Measurements from ENCODE around the gene VWA5B1.
A peak's percentile ranks its signal among the peaks of the same experiment; 100 is the strongest.

Gene VWA5B1

DNA sequence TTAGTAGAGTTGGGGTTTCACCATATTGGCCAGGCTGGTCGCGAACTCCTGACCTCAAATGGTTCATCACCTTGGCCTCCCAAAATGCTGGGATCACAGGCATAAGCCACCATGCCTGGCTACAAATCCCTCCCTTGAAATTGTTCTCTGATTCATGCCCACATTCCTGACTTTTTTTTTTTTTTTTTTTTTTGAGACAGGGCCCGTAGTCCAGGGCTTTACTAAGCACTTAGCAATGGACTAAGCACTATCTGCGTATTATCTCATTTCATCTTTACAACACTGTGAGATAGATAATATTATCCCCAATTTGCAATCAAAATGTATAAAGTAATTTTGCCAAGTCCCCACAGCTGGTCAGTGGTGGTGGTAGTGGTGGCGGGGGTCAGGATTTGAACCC lies 58.9 kb downstream of the VWA5B1 start:
- no peak for DNase-seq (ENCODE audit: low spot score)

DNA sequence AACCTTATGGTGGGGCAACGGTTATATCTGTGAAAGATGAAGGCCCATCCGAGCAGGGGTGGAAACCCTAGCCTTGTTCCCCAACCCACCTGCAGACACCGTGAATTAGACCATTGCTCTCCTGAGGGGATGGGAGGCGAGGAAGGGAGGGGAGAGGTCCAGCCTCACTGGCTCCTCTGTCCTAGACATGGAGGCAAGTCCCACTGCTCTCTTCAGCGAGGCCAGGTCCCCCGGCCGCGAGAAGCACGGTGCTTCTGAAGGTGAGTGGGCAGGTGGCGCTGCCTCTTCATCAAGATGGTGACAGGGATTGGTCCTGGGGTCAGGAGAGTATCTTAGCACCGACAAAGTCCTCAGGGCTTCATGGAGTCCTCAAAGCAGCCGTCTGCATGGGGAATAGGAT lies 59.3 kb downstream of the VWA5B1 start:
- no peak for DNase-seq (ENCODE audit: low spot score)

DNA sequence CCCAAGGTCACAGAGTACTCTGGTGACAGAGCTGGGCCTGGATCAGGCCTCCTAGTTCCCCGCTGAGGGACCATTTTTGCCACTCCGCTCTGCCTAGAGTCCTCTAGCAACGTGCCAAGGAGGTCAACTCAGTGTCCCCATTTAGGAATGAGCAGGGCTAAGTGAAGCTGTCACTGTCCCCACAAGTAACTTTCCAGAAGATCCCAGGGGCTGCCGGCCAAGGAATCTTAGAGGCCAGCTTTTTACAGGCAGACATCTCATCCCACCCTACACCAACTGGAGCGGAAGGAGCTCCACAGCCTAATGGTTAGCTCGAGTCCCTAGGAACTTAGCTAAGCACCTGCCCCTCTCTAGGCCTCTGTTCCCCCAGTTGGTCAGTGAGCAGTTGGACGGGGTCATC lies 59.7 kb downstream of the VWA5B1 start:
- DNase-seq (ENCODE audit: low spot score): no peak

DNA sequence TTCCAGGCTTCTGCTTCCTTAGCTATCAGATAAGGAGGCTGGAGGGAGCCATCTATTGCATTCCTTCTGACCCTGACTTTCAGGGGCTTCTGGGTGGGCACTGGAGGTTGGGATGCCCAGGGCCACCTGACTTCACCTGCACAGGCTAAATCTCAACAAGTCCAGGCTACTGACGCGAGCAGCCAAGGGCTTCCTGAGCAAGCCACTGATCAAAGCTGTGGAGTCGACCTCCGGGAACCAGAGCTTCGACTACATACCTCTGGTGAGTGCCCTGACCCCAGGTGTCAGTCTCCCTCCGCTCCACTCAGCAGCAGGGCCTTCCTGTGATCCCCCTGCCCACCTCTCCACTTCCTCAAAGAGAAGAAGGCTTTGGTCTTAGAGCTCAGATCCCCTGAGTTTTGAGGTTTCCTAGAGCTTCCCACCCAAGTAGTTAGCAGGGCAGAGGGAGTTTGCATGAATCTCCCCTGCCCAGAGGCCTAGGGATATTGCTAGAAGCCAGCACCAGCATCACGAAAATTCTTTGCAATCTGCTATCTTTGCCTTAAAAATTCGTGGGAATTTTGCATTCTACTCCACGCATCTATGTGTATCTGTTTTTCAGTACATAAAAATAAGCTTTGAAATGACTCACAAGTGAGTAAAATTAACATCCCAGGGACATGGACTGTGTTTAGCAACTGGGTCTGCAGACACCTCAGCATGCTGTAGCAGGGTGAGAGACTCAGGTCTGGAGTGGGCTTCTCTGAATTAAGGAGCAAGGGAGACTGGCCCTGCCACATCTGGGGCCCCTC lies 61.4 kb downstream of the VWA5B1 start:
- no peak for DNase-seq (ENCODE audit: low spot score)

DNA sequence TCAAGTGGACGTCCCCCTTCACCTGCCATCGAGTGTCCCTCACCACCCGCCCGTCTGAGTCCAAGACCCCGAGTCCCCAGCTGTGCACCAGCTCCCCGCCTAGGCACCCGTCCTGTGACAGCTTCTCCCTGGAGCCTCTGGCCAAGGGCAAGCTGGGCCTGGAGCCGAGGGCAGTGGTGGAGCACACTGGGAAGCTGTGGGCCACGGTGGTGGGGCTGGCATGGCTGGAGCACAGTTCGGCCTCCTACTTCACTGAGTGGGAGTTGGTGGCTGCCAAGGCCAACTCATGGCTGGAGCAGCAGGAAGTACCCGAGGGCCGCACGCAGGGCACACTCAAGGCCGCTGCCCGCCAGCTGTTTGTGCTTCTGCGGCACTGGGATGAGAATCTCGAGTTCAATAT lies 63.2 kb downstream of the VWA5B1 start:
- DNase-seq (ENCODE audit: low spot score): no peak

DNA sequence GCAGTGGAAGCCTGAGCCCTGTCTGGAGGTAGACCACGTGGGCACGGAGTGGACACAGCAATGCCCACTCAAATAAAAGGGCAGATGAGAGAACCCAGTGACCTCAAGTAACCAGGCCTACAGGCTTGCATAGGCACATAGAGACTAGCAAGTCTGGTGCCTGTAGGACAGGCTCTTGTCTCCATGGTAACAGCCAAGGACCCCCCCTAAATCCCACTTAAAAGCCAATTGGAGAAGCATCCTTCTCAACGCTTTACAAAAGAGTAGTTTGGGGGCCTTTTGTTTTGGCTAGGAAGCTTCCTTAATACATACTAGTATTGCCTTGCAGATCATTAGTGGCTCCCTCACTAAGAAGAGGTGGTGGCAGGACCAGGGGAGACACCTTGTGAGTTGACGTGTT lies 63.9 kb downstream of the VWA5B1 start:
- no peak for DNase-seq (ENCODE audit: low spot score)

DNA sequence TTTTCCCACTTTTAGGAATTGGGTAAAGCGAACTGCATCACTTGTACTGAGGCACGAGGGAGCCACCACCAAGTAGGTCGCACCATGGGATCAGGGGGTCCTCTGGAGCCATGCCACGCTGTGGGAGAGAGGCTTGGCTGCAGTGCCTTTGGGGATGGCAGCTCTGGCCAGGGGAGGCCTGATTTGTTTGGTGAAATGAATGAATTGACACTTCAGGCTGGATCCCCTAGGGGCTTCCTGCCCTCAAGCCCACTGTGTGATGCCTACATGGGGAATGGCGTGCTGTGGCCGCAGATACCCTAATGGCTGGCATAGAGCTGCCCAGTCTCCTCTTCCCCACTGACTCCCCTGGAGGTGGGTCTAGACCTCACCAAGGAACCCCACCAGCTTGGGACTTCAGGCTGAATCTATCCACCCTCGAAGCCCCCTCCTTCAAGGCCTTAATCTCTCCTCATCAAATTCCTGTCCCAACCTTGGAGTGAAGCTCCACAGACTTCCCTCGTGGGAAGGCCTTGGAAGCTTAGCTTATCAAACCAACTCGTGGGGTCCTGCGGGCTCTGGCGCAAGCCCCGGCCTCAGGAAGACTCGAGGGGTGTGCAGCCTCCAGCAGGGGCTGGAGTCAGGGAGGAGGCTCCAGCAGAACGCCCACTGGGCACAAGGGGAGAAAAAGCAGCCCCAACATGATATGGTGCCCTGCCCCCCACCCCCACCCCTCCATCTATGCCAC lies 64.6 kb downstream of the VWA5B1 start:
- no peak for DNase-seq (ENCODE audit: low spot score)

DNA sequence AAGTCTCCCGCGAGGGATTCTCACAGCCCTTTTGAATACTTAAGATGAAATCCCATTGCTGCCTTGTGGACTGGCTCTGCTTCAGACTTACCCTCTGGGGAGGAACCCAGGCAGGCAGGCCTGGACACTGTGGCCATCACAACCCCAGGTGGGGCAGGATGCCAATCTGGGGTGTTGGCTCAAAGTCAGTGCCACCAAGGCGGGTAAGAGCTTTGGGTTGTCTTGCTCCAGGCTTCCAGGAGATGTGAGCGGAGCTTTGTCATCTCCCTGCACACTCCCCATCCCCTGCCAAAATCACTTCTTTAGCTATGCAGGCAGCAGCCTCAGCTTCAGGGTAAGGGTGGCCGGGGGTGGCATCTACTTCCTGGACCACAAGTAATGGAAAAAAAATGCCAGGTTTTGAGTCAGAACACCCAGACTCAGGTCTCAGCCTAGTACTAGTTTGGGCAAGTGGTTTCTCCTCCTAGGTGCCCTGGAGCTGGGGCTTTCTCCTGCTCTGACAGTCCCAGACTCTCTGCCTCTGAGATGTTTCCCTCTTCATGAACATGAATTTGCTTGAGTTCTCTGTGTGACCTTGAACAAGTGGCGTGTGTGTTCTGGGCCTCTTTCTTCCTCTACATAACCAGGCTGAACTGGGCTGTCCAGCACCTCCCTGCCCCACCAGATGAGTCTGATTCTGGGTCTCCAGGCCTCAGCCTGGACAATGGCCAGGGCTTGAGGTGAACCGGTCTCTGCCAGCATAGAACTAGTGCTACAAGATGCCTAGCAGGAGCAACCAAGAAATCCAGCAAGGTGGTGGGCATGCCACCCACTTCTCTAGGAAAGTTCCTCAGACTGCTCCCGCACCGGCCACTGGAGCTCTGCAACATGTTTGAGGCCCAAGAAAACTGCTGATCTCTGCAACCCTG lies 65.4 kb downstream of the VWA5B1 start:
- no peak for DNase-seq (ENCODE audit: low spot score)

DNA sequence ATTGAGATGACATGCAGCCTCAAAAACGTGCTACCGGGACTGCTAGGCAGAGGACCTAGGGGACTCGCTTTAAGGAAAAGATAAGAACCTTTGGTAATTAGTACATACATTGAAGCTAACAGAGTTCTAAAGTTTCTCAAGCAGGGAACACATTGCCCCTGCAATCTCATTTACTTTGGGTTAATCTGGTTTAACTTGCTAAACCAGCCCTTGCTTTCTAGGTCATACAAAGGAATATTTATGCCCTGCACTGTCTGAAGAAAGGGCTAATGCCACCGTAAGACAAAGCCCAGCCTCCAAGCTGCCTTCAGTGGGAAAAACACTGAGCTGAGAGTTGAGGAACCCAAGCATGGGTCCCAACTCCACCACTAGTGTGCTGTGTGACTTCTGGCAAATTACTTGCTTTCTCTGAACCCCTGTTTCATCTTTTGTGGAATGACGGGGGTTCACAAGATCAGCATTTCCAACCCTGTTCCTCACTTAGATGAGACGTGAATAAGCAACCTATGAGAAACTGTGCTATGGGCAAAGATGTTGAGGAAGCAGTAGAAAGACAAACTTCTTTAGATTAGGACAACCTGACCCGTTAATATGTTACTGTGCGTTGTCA lies 66.3 kb downstream of the VWA5B1 start:
- no peak for DNase-seq (ENCODE audit: low spot score)

DNA sequence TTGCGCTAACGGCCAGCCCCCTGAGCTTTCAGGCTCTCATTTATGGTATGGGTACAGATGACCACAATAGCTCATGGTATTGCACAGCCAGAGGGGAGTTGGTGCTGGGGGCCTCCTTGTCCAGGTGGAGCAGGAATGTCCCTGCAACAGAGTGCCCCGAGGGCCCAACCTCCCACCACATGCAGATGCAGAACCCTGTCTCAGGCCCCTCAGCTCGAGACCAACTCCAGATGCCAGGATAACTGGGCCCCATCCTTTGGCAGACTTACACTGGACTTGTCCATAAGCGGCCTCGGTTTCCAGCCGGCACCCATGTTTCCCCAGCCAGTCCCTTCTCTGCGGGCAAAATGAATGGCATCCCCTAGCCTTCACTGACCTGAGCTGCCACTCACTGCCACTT lies 67.1 kb downstream of the VWA5B1 start:
- no peak for DNase-seq (ENCODE audit: low spot score)

DNA sequence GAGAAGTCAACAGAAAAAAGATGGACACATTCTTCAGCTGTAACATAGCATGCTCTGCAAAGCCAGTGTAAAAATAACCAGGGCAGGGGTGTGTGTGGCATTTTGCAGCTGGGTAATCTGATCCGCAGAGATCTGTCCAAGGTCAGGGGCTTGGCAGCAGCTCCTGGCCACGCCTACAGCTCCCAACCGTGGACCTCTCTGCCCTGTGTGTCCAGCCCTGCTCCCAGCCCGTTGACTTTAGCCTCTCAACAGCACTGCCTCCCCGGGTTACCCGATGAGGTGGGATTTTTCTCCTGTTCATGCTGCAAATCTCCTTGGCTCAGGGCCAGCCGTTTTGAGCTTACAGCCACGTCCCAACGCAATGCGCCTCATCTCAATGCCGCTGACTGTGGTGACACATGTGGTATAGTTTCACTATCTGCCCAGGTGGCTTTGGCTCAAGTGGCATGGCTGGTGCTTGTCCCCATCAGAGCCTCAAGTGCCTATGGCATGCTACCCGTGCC lies 68.1 kb downstream of the VWA5B1 start:
- peak; percentile 58 for DNase-seq (ENCODE audit: low spot score)

DNA sequence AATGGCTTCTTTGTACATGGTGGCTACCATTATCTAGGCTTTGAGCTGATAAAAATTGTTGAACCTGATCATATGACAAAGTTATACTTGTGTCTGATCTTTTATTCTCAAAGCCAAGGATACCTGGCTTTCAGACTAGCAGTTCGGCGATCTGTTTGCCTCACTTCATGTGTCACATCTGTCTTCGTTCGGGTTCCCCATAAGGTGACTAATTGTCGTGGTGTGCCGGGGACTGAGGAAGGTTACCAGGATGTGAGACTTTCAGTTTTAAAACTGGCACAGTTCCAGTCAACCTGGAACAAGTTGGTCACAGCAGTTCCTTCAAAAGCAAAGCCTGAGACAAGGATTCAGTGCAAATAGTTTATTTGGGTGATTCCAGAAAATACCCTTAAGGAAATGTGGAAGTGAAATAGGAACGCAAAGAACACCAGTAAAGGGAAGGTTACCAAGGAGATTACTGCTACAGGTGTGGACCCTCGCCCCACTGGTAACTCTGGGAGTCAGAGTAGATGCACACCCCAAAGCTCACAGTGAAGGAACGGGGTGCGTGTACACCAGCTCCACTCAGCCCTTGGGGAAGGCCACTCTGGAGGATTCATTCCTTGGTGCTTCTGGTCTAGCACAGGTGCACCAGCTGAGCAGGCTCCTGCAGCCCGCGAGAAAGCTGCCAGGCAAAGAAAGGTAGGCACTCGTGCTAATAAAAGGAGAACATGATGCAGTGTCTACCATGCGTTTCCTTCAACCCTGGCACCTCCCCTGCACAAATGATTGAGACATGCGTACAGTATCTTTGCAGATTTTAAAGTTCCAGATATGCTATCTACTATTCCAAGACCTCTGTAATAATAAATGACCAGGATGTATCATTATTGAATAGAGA lies 69.0 kb downstream of the VWA5B1 start:
- peak; percentile 52 for DNase-seq (ENCODE audit: low spot score)

DNA sequence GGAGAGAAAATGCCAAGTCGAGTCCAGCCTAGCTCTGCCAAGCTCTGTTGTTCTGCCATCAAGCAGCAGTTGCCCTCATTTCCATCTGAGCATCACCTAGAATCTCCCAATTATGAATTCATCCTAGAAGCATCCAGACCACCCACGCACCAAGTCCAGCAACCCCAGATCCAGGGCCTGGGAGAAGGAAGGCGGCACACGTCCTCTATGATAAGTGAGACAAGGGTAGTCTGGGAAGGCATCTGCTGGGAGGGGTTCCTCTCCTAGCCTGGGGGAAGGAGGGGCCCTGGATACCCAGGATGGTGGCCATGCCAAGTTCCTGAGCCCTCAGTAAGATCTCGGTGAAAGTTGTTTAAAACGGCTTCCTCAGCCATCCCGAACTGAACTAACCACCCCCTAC lies 70.7 kb downstream of the VWA5B1 start:
- DNase-seq (ENCODE audit: low spot score): no peak

DNA sequence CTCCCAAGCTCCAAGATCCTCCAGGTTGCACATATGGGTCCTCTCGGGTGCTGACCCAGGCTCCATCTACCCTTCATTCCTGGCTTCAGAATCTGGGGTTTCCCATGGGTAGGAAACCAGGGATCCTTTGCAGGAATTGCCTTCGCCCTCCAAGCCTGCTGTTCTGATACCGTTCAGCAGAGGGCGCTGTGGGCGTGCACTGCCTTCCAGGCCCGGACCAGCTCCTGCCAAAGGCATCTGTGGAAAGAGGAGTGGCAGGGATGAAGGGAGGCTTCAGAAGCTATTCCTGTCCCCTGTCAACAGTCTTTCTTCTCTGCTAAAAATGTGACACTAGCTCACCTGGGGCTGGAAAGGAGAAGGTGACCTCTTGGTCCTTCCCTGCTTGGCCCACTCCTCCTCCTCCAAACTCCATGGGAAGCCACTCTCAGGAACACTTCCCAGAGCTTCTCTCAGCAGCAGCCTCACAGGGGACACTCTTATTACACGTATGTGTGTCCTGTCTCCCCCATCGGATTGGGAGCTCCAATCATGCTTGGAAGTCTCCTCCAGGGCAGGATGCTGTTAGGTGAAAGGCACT lies 71.2 kb downstream of the VWA5B1 start:
- DNase-seq (ENCODE audit: low spot score): peak; percentile 49

DNA sequence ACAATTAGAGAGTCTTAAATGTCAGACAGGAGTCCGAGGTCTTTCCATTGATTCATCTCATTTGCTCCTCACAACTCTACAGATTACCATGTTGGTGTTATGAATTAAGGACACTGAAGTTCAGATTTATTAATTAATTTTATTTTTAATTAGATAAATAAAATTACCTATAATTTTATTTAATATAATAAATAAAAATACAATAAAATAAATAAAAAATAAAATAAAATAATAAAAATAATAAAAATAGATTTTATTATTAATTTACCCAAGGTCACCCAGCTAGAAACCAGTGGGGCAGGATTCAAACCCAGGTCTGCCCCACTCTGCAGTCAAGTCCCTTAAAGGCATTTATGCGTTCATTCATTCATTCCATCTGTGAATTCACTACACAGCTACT lies 72.2 kb downstream of the VWA5B1 start:
- no peak for DNase-seq (ENCODE audit: low spot score)

DNA sequence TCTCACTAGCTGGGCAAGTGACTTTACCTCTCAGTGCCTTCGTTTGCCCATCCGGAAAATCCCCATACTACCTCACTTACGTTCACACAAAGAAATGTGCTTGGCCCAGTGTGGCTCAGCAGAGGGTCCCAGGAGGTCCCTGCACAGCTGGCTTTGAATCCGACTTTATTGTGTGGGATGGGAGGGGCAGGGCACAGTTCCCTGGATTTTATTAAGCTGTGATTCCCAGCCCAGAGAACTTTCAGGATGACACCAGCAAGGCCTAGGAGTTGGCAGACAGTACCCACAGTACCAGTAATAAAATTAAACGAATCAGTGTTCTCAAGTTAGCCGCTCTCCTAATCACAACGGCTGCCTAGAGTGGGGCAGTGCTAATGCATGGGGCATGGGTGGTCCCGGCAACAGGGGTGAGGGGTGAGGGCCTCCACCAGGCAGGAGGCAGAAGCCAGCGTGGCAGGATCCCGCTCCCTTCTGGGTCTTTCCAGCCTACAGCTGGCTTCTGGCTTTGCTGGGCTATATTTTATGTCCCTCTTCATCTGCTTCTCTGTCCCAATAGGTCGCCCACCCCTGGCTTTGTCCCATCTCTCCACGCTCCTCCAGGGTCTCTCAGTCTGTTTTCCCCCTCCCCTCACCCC lies 74.9 kb downstream of the VWA5B1 start:
- no peak for DNase-seq (ENCODE audit: low spot score)

DNA sequence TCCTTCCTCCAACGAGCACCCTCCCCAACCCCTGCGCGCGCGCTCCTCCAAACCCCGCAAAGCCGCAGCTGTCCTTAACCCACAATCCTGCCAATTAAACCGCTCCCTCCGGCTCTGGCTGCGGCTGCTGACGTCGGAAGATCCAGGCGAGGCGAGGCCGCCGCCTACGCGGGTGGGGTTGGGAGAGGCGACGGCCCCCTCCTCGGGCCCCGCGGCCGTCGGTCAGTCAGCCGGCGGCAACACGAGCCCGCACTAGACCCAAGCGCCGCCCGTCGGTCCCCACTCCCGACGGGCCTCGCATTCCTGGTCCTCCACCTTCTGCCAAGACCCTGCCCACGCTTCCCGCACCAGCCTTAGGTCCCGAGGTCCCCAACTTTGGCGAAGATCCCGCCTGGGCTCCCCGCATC lies 75.4 kb downstream of the VWA5B1 start:
- DNase-seq (ENCODE audit: low spot score): no peak

DNA sequence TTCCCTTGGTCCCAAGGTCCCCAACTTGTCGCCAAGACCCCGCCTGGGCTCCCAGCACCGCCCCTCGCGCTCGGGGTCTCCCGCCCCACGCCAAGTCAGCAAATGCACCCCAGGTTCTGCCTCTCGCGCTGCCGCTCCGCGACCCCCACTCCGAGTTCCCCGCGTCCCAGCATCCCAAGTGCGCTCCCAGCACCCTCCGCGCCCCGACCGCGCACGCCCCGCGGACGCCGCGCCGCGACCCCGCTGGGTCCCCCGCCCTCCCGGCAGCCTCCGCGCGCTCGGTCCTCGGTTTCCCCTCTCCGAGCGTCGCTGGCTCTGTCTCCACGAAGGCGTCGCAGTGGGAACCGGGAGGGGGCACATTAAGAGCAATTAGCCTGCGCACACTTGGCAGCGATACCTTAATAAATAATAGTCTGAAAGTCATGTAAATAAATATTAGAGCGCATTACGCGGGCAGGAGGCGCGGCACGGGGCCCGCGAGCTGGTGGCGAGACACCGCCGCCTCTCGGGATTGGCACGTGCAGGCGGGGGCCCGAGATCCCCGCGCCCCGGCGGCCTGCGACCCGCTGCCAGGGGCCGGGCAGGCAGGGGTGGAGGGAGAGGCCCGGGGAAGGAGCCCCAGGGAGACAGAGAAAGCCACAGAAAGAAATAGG lies 75.9 kb downstream of the VWA5B1 start:
- no peak for DNase-seq (ENCODE audit: low spot score)

DNA sequence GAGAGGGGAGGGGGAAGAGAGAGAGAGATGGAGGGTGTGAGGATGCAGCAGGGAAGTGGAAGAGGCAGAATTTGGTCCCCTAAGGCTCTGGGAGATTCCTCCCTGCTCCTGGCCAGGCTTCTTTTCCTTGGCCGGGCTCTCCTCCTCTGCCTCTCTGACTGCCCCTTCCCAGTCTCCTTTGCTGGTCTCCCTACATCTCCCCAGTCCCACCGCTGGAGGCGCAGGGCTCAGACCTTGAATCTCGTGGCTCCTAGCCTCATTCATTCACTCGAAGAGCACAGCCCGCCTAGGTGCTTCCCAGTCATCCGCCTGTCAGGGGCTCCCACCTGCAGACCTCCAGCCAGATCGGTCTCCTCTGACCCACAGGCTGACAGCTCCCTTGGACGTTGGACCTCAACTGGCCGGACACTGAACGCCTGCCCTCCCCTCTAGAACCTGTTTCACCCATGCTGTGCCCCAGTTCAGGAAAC lies 76.5 kb downstream of the VWA5B1 start:
- DNase-seq (ENCODE audit: low spot score): peak; percentile 46

Data from SW480 (cell line).